HG02588 (cell line): ENCODE results near the gene KRT82.

Experiments used
- ATAC-seq: cut with Tn5 transposase; IDR thresholded peaks from one replicate; pipeline ENCODE4 v1.9.1; 2021; ENCODE audit warnings: mild to moderate bottlenecking, moderate library complexity; ENCODE audit not compliant: unreplicated experiment

KRT82 gene

DNA sequence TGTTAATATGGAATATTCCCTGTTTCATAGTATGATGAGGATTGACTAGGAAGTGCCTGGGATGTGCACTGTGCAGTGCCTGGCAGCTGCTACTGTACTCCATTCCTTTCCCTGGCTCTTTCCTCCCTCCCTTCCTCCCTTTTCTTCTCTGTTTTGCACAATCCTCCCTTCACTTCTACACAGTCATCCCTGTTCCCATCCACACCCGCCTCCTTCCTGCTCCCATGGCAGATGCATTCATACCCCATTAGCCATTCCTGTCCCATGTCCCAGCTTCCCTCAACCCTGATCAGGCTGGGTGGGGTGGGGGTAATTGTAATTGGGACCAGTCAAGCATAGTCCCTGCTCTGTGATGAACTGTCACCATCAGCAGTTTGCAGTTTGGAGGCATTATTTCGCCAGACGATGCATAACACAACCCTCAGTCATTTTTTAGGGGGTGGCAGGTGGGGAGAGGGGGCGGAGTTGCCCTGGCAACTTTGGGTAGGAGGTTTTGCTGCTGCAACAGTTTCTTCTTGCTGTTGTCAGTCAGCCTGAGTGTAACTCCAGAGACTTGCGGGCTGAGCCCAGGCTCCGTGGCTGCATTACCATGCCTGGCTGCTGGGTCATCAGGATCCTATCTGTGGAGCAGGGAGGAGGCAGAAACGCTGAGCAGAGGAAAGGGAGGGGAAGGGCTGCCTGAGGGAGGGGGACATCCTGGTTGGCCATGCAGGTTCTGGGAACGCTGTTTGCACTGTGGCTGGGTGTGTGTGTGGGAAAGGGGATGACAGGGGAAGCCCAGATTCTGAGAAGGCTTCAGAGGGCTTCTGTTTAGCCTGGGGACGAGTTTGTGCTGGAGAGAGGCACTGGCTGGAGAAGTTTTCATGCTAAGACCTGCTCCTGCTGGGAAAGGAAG lies 16.6 kb downstream of the KRT82 start:
- no peak for ATAC-seq

DNA sequence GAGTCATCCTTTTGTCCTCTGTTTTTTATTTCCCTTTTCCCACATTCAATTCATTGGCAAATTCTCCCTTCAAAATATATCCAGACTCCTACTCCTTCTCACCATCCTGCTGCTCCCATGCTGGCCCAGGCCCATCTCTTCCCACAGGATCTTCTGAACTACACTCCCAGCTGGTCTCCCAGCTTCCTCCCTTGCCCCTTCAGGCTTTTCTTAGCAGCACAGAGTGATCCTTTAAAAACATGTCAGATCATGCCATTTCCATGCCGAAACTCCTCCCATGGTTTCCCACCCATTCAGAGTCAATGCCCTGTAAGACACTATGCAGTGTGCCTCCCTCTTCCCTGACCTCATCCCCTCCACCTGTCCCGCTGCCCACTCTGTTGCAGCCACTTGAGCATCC lies 18.3 kb downstream of the KRT82 start:
- no peak for ATAC-seq

- no peak for ATAC-seq
These were observed 20.9 kb downstream of the KRT82 start, which contains the start of gene KRT84 for GRCh38 chr12:52385226-52385702. TSS of gene KRT84 (minus strand) at chr12:52385652. CDS start at chr12:52385585, 67 bp downstream.

DNA sequence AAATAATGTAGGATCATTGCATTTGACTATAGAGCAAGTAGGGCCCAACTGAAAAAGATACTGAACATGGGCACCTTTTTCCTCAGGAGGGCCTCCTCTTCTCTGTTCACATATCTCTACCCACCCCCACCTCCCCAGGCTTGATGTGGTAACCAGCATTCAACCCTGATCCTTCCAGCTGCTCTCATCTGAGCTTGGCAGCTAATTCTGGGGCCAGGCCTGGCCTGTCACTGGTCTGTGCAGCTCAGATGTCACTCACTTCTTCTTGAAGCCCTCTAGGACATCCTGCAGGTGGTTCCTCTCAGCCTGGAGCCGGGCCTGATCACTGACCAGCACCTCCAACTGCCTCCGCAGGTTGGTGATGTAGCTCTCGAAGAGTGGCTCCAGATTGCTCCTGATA lies 22.8 kb downstream of the KRT82 start:
- no peak for ATAC-seq

DNA sequence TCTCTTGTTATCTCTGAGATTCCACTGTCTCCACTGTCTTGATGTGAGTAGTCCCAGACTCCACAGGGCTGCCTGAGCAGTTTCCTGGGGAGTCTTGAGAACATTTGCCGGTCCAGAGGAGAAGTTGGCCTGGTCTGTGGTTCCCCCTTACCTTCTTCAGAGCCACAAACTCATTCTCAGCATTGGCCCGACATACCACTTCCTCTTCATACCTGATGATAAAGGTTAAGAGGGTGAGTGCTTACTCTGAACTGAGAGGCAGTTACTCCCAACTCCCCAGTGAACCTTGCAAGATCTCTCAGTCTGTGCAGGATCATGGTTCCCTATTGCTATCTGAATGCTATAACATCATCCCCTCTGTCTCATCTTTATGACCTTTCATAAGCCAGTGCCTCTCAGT lies 23.3 kb downstream of the KRT82 start:
- no peak for ATAC-seq

- ATAC-seq = no peak
These were observed 24.9 kb downstream of the KRT82 start for GRCh38 chr12:52381206-52381605.

DNA sequence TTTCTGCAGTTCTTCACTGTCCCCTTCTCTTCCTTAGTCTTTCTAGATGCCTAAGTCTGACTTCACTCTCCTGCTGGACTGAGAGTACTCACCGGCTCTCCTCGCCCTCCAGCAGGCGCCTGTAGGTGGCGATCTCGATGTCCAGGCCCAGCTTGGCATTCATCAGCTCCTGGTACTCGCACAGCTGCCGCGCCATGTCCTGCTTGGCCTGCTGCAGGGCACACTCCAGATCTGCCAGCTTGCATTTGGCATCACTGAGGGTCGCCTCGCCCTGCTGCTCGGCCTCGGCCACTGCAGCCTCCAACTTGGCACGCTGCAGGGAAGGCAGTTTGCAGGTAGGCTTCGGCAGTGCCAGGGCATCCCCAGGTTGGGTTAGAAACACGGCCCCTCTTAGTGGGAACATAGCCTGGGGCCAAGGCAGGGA lies 25.9 kb downstream of the KRT82 start:
- no peak for ATAC-seq

DNA sequence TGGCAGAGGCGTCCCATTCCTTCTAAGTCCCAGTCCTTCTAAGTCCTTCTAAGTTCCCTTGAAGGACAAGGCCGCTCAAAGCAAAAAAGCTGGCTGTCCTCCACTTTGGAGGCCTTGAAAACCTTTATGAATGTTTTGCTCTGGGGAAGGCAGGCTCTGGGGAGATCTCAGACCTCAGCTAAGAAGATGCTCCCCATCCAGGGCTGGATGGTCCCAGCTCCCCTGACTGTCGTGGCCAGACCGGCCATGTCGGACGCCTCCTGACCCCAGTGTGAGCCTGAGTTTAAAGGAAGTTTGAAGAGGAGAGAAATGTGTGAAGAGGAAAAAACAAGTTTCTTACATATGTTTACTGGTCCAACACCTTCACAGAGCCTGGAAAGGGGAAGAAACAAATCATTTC lies 26.6 kb downstream of the KRT82 start:
- ATAC-seq = no peak

DNA sequence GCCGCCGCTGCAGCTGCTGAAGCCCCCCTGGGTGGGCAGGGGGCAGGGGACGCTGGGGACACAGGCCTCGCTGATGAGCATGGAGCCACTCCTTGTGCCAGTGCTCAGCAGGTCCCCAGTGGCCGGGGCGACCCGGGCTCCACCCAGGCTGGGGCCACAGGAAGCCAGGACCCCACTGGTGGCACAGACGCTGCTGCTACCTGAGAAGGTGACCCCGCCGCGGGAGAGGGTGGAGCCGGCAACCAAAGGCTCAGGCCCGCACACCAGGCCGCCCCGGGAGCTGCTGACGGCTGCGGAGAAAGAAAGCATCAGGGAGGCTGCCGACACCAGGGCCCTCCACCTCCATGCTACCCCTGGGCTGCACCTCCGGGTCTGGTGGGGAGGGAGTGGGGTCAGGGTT lies 28.0 kb downstream of the KRT82 start:
- ATAC-seq = no peak

DNA sequence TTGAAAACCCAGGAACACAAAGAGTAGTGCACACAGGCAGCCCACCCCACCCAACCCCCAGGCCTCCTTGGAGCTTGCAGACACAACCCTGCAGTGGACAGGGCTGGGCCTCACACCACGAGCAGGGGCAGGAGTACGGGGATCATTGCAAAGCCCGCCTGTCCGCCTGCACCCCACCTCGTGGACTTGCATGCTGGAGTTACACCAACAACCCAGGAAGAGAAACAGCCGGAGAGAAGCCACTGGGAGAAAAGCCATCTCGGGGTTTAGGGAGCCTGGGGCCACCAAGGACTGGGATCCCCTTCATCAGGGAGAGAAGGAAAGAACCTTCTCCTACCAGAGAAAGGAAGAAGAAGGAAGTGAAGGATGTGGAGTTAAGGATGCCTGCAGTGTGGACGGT lies 28.9 kb downstream of the KRT82 start:
- no peak for ATAC-seq

DNA sequence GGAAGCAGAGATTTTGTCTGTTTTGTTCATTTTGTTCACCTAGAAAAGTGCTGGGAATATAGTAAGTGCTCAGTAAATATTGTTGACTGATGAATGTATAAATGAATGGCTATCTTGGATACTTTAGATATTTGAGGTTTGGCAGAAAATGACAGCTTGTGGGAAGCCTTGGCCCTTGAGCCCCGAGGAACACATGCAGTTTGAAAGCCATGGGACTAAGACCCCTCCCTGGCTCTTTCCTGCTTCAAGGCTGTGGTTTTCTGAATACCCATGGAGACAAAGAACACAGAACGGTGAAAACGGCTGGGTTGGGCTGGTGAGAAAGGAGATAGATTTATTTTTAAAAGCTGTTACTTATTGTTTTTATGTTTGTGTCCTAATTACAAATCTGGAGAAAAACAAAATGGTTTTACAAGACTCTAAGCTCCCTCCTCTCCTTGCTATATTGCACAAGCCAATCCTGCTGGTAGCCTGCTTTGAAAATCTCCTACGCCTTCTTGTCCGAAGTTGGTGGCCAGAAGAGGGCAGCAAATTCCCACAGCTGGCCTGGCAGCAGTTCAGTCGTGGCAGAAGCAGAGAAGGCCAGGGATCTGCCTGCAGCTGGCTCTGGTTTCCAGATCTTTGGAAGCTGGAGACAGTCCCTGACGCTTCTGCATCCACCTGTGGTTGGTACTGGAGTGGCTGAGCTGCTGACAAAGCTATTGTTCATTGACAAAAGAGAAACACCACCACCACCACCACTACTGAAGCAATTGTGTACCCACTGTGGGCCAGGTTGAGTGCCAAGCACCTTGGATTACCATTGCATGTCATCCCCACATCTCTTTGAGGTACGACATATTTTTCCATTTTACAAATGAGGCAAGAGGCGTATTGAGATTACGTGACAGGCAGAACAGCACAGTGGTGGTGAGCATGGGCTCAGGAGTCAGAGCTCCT lies 33.6 kb downstream of the KRT82 start:
- ATAC-seq = no peak

DNA sequence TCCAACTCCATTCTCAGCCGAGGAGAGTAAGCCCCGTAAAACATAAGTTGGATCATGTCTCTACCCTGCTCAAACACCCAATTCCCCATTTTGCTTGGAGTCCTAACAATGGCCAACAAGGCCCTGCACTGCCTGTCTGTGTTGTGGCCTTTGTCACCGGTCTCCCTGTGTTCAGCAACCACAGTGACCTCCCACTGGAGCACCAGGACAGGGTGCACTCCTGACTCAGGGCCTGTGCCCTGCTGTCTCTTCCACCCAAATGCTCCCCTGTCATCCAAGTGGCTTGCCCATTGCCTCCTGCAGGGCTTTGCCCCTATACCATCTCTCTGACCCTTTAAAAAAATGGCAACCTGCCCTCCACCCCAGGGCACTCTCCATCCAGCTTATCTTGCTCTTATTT lies 34.4 kb downstream of the KRT82 start:
- no peak for ATAC-seq

DNA sequence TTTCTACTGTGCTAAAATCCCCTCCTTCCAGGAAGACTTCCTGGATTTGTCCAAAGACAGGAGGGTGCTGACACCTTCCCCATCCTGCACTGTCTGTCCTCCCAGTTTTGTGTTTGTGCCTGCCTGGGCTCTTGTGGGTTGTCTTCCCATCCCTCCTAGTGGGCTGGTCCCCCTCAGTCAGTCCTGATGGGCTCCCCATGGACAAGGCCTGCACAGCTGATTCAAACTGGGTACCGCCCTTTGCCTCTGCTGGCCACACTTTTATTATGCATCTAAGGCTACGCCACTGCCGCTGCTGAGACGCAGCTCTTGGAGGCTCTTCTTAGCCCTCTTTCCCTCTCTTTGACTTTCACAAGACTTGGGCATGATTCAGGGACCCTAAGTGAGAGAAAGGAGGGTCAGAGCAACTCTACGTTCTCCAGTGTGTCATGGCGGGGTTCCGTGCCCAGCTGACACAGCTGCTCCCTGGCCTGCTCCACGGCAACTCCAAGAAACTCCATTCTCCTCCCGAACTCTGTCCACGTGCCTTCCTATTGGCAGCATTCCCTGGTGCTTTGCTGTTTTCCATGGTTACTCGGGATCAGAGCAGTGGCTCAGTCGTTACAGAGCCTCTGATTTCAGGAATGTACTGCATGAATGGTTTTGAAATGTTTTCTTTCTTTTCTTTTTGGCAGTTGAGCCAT lies 35.1 kb downstream of the KRT82 start:
- ATAC-seq = no peak

- no peak for ATAC-seq
These were observed 36.3 kb downstream of the KRT82 start for GRCh38 chr12:52369809-52370208.

- no peak for ATAC-seq
These were observed 36.9 kb downstream of the KRT82 start for GRCh38 chr12:52369211-52369610.

DNA sequence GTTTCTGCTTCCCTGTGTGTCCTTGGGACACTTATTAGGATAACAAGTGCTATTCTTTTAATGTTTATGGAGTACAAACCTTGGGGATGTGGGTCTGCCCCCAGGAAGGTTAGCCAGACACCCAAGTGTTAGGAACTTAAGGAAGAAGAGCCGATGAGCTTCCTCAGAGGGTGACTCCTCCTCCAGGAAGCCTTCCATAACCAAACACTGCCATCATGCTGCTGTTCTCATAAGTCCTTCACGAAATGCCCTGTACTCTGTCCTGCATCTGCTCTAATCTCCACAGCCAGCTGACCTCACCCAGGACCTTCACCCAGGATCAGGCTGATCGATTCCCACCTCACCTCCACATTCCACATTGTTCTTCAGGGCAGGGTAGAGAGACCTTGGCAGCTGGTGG lies 37.6 kb downstream of the KRT82 start:
- ATAC-seq = no peak

- no peak for ATAC-seq
These were observed 38.3 kb downstream of the KRT82 start for GRCh38 chr12:52367876-52368275.

DNA sequence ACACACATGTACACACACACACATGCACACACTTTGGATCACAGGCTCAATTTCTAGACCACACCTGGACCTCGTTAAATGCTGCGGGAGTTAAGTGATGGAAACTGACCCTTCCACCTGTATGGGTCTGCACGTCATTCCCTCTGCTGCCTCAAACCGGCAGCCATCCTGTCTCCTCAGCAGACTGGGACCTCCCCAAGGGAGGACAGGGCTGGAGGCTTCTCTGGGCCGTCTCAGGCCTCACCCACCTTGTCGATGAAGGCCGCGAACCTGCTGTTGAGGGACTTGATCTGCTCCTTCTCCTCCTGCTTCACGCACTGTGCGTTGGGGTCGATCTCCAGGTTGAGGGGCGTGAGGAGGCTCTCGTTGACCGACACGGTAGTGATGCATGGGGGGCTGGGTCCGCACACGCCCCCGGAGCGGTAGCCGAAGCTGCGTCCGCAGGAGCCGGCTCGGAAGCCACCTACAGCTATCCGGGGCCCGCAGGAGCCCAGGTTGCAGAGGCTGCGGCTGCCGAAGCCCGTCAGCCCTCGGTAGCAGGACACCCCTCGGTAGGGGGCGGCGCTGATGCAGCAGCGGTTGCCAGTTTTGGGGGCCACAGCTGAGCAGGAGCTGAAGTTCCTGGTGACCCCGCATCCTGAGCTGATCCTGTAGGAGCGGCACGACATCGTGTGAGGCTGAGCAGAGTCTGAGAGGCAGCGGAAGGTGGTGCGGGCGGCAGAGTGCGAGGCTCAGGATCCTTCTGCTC lies 39.2 kb downstream of the KRT82 start, which contains the start of gene KRT85:
Gene KRT85 (minus strand): TSS at position 744 of the 748 bp plus-strand sequence. CDS start 76 bp downstream, at position 668.
- ATAC-seq = no peak

DNA sequence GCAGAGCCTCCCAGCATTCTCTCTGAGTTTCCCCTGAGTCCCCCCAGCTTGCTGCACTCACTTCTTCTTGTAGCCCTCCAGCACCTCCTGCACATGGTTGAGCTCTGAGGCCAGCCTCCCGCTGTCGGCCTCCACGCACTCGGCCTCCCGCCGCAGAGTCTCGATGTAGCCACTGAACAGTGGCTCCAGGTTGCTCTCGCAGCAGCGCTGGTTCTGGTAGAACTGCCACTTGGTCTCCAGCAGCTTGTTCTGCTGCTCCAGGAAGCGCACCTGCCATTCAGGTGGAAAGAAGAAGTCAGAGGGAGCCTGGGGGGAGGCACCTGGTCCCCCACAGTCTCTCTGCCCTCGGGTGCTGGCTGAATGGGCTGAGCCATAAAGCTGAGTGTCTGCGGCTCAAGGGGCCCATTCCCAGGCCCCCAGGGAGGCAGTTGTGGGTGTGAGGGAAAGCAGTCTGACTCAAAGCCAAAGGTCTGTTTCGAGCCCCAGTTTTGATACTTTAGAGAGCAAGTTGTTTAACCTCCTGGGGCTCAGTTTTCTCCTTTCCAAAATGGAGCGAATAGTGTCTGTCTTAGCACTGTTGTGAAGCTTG lies 41.1 kb downstream of the KRT82 start:
- ATAC-seq = no peak

DNA sequence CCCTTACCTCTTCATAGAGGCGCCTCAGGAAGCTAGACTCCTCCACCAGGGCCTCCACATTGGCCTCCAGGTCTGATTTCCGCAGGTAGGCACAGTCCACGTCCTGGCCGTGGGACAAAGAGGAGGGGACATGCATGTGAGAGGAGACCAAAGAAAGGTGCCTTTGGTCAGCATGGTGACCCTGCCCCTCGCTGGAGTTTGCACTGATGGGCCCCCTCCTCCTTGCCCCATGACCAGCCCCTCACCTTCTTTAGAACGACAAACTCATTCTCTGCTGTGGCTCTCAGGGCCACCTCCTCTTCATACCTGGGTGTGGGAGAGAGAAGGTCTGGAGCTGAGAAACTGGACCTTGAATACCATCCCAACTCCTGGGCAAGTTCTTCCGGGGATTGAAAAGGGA lies 42.1 kb downstream of the KRT82 start:
- no peak for ATAC-seq
